Erythroblast (primary cell): Measurements from ENCODE around the gene SEPTIN10.

Source experiments
- DNase-seq, 2 experiments: peaks; one replicate each; lab custom pipeline; 2025; lab: John Stamatoyannopoulos, UW
- GATA1 ChIP-seq: IDR thresholded peaks from 2 replicates; pipeline ENCODE4 v1.6.1; 2011; ENCODE audit warnings: low read depth, mild to moderate bottlenecking, control low read depth, low read length, moderate library complexity
- POLR2A ChIP-seq: IDR thresholded peaks from 2 replicates; pipeline ENCODE4 v1.6.1; 2011; ENCODE audit warnings: mild to moderate bottlenecking, low read length

Gene SEPTIN10

DNA sequence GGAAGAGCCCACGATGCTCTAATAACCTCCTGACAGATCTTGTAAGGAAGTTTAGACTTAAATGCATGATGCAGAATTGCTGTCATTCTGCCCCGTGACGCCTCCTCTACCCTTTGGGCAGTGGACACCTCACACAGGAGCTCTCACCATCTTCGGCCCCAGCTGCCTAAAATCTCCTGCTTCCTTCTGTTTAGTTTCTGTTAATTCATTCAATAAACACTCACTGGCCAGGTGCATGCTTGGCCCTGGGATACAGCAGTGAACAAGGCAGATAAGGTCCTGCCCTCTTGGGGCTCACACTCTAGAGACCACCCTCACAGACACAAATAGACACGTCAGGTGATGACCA lies 81.1 kb downstream of the SEPTIN10 start:
- TF ChIP-seq POLR2A: no peak
- no peak for TF ChIP-seq GATA1
- no peak for DNase-seq

DNA sequence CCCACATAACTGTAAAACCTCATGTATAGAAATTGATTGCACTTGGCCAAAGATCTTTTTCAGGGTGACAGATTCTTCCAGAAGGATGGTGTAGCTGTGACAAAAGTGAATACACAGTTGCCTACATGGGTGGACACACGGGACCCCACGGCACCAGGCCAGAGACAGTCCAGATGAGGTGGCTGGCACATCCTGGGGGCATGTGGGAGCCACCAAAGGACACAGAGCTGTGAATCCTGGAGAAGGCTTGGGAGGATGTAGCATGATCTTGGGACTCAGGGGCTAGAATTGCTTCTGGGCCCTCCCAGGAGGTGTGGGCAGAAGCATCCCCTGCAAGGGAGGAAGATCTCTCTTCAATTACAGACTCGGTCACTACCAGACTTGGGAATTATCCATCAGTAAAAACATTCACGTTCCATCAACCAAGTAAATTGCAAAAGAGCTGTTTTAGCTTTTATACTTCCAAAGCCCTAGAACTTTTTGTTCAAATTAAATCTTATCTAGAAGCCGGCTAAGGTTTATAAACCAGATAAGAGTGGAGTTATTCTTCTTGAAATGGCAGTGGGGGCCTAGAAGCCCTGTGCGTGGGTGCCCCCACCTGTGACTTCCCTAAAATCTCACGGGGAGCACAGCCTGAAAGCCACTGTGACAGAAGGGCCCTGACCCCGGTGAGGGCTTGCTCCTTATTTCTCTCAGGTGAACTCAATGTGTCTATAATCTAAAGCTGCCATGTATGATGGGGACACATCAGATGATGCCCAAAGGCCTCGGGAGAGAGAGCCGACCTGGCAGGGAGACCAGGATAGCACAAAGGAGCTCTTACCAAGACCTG lies 81.7 kb downstream of the SEPTIN10 start:
- no peak for DNase-seq
- no peak for TF ChIP-seq GATA1

DNA sequence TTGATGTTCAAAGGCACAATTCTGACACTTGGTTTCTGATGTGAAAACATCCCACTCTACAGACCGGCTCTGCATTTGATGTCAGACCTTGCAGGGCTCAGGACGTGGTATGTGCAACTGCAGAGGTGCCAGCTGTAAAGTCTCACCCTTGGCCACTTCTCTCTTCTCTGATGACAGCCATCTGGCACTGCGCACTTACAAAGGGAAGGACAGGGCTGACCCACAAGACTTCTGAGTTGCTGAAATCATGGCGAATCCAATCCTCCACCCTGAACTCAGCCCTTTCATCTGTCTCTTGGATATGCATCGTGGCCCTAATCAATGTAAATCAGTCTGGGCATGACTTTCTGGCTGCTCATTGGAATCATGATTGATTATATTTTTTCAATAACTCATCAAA lies 82.5 kb downstream of the SEPTIN10 start:
- no peak for DNase-seq
- TF ChIP-seq POLR2A: no peak
- TF ChIP-seq GATA1: no peak

DNA sequence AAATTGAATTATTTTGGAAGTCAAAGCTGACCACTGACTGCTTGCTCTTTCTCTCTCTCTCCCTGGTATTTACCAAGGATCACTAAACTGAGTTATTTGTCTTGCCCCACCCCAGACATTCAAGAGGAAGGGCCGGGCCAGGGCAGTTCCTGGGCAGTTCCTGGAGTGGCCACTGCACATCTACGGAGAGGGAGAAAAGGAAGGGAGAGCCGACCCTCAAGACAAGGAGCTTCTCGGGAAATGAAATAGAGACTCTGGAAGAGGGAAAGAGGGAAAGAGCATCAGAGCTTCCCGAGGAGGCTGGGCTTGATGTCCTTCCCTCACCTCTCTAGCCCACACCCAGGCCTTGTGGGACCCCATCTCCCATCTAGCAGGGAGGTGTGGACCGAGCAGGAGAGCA lies 83.1 kb downstream of the SEPTIN10 start:
- TF ChIP-seq POLR2A: no peak
- TF ChIP-seq GATA1: no peak
- DNase-seq: no peak

DNA sequence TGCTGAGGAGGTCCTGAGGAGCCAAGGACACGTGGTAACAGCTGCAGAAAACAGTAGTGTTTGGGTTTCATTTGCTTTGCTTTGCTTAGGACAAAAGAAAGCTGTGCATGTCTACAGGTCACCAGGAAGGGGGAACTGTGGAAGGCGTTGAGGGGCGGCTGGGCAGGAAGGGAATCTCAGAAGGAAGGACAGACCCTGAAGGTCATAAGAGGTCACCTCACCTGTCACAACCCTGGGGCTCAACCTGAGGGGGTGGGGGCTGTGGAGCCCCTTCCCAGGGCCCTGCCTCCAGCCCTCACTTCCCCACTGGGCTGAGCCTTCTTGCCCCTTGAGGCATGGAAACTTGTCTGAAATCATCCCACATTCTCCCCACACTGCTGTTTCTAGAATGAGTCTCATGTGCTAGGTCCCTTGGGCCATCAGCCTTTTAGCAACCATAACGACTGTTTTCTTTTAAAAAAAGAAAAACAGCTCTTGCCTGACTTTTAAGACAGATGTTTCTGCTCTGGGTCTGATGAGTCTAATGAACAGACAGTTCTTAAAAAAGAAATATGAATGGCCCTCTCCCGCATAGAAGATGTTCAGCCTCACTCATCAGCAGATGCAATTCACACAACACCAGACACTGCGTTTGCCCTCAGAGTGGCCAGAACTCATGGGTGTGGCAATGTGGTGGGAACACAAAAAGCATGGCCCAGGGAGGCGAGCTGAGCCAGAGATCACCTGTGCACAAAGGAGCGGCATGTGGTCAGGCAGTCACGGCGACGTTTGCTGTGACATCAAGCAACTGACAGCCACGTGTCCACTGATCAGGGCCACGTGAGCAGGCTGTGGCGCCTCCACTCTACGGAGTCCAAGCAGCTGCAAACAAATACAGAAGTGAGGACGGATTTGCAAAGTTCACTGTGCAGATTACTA lies 84.0 kb downstream of the SEPTIN10 start:
- DNase-seq: no peak
- TF ChIP-seq POLR2A: no peak
- TF ChIP-seq GATA1: no peak

DNA sequence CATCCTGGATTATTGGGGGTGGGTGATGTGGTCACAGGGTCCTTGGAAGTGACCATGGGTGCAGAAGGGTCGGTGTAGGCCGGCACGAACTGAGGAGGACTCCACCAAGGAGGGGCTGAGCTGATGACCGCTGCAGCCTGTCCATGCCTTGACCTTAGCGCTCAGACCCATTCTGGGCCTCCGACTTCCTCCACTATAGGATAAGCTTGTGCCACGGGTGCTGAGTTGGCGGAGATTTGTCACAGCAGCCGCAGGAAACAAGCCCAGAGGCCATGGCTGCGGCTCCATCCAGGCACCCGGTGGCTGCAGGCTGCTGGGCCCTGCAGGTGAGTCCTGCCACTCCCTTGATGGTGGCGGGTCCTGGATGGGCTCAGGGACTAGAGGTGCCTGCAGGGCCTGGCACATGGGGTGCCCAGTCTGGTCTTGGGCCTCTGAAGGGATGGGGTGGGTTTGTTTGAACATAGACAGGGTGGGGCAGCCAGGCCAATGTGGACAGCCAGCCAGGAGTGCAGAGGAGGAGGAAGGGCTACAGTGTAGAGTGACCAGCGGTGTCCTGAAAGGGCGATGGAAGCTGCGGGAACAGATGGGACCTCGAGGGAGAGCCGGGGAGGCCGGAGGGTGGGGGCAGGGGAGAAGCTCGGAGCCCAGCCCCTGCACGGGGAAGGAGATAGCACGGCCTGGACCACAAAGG lies 84.8 kb downstream of the SEPTIN10 start:
- TF ChIP-seq POLR2A (no peak), GATA1 (no peak)
- no peak for DNase-seq

DNA sequence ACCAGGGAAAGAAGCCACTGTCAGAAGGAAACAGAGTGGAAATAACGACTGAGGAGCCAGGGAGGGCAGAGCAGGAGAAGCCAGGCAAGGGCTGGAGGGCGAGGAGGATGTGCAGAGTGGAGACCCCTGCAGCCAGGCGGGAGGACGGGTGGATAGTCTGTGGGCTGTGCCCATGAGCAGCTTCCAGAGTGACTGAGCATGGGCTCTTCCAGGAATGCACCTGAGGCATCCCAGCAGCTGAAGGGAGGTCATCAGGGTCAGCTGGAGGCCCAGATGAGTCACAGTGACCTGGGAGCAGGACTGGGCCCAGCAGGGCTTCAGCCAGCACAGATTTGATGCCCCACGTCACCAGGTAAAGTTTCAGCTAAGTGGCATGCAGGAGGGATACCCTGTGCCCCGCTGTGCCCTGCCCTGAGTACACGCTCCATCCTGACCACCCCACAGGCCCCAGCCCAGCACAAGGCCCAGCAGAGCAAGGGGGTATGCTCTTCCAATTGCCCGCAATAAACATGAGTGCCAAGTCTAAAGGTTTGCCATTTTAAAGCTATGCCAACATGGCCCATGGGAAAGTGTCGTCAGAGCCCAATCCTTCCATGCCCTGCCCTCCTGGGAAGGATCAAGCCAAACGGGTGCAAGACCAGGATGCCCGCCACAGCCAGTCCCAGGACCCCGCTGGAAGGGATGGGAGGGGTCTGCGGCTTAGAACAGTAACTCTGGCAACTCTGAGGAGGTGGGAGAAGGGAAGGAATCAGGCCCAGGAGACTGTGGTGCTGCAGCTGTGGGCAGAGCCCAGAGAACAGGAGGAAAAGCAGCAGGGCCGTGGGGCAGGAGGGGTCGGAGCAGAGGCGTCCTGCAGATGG lies 85.7 kb downstream of the SEPTIN10 start:
- TF ChIP-seq GATA1 (no peak), POLR2A (no peak)

GRCh38 chr2:109527079-109527478 lies 86.7 kb downstream of the SEPTIN10 start:
- no peak for TF ChIP-seq GATA1
- TF ChIP-seq POLR2A: no peak
- no peak for DNase-seq

More for the DNA sequence above, 85.7 kb downstream of the SEPTIN10 start:
- DNase-seq: no peak

DNA sequence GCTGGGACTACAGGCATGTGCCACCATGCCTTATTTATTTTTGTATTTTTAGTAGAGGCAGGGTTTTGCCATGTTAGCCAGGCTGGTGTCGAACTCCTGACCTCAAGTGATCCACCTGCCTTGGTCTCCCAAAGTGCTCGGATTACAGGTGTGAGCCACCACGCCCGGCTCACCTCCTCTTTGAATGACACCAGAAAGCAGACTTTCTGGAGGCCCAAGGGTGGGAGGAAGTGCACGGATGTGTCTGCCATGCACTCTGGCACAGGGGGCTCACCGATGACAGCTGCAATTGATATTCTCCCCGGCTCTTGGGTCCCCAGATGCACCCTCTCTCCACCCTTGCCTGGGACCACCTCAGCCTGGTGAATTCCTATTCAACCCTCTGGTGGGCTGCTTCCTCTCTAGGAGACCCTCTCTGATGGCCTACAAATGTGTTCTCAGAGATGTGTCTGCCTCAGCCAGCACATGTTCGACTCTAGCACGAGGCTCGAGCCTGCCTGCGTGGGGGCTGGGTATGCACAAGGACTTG lies 87.3 kb downstream of the SEPTIN10 start:
- DNase-seq: no peak
- no peak for TF ChIP-seq POLR2A
- TF ChIP-seq GATA1: no peak

- no peak for DNase-seq
- TF ChIP-seq POLR2A: no peak
- TF ChIP-seq GATA1: no peak
Measured at GRCh38 chr2:109525836-109526235, 87.9 kb downstream of the SEPTIN10 start.

GRCh38 chr2:109523536-109524361 lies 90.0 kb downstream of the SEPTIN10 start:
- TF ChIP-seq POLR2A: no peak
- no peak for DNase-seq

DNA sequence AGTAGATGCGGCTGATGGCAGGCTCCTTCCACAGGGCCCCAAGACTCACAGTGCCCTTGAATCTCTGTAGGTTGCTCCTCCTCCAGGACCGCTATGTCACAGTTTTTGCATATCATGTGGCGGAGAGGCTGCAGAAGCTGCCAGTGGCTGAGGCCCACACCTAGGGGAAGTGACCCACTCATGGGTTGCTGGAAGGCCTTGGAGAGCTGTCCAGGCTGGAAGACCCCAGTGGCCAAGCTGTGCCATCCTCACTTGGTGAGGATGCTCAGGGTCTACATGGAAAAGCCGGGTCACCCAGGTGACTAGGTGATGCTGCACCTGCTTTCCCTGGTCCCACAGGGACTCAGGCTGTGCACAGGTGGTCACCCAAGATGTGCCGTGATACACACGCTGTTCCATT lies 90.6 kb downstream of the SEPTIN10 start:
- TF ChIP-seq GATA1 (no peak), POLR2A (no peak)
- no peak for DNase-seq
